Measurements from ENCODE around the gene POGK. TPM values are rescaled to one million over a fixed set of nuclear protein-coding genes. Genes with fewer than 3 reads are reported as not detected.
"Not testable (repeated sequence)": the region's sequence is repeated elsewhere in the genome, so short reads cannot be mapped to it uniquely, and the experiment has no call there.

Gene POGK
- total RNA-seq, 2 donors from 2014 or later: 28.9 to 32.0 TPM

GRCh38 chr1:166848193-166848592 is 8.9 kb downstream of the POGK start:
- no peak for DNase-seq (ENCODE audit: low spot score)
- intact Hi-C loops (cut with DNase I): no loop called here

DNA sequence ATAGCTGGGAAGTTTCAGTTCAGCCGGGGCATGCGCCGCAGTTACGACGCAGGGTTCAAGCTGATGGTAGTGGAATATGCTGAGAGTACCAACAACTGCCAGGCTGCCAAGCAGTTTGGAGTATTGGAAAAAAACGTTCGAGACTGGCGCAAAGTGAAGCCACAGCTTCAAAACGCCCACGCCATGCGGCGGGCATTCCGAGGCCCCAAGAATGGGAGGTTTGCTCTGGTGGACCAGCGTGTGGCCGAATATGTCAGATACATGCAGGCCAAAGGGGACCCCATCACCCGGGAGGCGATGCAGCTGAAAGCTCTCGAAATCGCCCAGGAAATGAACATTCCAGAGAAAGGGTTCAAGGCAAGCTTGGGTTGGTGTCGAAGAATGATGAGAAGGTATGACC is 9.9 kb downstream of the POGK start:
- intact Hi-C loops (cut with DNase I): no loop called here

DNA sequence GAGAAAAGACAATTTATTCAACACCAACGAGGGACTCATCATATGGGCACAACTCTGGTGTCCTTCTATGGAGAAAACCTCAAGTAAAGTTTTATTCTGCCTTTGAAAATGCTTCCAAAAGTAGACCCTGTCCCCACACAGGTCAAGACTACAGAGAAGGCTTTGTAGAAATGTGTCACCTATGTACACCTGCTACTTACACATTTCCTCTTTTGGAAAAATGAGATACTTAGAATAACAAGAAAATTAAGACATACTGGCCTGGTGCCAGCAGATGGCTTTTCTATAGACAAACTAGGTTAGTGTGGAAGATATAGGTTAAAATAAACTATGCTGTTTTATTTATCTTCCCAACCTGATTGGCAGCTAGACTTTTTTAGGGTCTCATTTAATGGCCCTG is 13.6 kb downstream of the POGK start:
- intact Hi-C loops (cut with DNase I): no loop called here
- DNase-seq (ENCODE audit: low spot score): no peak

More for the DNA sequence above, 9.9 kb downstream of the POGK start:
- no peak for DNase-seq (ENCODE audit: low spot score)

DNA sequence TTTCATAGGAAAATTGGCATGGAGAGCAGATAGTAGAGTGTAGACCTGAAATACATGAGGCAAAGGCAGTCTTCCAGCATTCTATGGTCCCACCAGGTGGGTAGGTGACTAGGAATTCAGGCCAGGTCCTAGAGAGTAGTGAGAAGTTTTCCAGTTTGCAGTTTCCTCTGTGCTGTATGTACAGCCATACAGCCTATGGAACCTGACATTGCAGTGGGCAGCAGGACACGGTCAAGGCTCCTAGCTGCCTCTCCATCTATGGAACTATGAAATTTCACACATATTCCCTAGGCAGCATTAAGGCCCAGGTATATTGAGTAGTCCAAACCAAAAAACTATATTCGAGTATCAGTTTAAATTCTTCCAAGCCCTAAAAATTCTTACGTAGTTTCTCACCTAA is 16.3 kb downstream of the POGK start:
- intact Hi-C loops (cut with DNase I): no loop called here
- no peak for DNase-seq (ENCODE audit: low spot score)

DNA sequence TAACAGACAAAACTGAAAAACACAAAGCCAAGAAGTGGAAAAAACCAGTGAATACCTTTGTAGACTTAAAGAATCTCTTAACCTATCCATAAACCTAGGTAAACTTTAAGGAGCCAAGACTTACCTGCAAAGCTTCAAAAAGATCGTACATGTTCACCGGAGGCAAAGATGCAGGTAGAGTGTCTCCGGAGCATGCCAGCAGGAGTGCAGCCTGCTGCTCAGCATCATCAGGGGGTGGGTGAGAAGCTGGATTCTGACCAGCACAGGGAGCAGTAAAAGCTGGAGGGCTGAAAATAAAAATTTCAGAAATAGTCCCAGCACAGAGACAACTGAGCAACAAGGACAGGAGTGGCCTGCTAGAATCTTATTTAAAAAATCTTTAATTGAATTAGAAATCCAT is 18.7 kb downstream of the POGK start:
- no peak for DNase-seq (ENCODE audit: low spot score)
- intact Hi-C loops (cut with DNase I): no loop called here

- DNase-seq (ENCODE audit: low spot score): no peak
- intact Hi-C loops (cut with DNase I): no loop called here
Observed at GRCh38 chr1:166858726-166859419, 19.6 kb downstream of the POGK start.

GRCh38 chr1:166859597-166859996 is 20.3 kb downstream of the POGK start:
- intact Hi-C loops (cut with DNase I): no loop called here
- DNase-seq (ENCODE audit: low spot score): no peak

- intact Hi-C loops (cut with DNase I): no loop called here
- DNase-seq (ENCODE audit: low spot score): no peak
Observed at GRCh38 chr1:166865926-166866325, 26.7 kb downstream of the POGK start.

DNA sequence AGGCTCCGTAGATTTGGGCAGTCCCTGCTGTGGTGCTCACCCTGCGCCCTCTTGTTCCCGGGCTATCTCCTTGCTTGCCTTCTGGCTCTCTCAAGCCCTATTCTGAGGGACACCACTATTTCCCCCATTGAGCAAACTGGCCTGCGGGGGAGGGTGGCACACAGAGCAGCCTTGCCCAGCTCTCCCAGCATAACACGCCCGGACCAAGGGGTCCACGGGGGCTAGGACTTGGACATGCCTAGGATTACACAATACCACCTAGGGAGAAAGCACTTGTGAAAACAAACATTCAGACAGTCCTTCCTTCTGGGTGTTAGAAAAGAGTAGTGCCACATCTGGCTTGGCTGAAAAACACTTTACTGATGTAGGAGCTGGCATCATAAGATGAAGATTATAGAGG is 29.4 kb downstream of the POGK start:
- intact Hi-C loops (cut with DNase I): no loop called here
- no peak for DNase-seq (ENCODE audit: low spot score)

- intact Hi-C loops (cut with DNase I): no loop called here
- DNase-seq (ENCODE audit: low spot score): no peak
Observed at GRCh38 chr1:166869318-166870099, 30.2 kb downstream of the POGK start.

DNA sequence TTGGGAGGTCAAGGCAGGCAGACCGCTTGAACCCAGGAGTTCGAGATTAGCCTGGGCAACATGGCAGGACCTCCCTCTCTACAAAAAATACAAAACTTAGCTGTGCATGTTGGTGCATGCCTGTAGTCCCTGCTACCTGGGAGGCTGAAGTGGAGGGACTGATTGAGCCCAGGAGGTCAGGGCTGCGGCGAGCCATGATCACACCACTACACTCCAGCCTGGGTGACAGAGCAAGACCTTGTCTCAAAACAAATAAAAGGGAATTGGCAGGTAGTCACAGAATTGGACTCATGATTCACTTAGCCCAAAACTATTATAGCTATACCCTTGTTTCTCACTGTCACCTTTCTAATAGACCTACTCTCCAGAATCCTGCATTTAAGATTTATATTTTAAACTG is 31.3 kb downstream of the POGK start:
- intact Hi-C loops (cut with DNase I): no loop called here
- no peak for DNase-seq (ENCODE audit: low spot score)

GRCh38 chr1:166874464-166874863 is 35.2 kb downstream of the POGK start:
- no peak for DNase-seq (ENCODE audit: low spot score)
- intact Hi-C loops (cut with DNase I): no loop called here

DNA sequence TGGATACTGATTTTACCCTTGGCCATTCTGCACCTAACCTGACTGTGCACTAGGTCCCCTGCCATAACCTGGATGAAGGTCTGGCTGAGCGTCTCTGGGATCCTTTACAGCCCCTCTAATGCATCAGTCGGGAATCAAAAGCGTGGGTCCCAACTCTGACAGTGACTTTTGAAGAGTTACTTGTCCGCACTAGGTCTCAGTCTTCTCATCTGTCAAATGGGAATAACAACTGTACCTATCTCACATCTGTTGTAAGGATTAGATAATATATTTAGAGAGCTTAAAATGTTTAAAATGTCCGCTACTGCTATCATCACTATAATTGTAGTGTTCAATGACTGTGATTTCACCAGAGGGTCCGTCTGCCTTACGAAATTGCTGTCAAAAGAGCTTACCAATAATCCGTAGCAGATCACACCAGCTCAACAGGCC is 36.0 kb downstream of the POGK start:
- no peak for DNase-seq (ENCODE audit: low spot score)
- intact Hi-C loops (cut with DNase I): no loop called here

- peak; percentile 99 for DNase-seq (ENCODE audit: low spot score)
- intact Hi-C loops (cut with DNase I): no loop called here
Observed at GRCh38 chr1:166875734-166876539, 36.7 kb downstream of the POGK start, which contains the start of gene TADA1. Gene TADA1, minus strand, starts transcription at chr1:166876264. Its CDS starts 31 bp downstream, at chr1:166876233.

DNA sequence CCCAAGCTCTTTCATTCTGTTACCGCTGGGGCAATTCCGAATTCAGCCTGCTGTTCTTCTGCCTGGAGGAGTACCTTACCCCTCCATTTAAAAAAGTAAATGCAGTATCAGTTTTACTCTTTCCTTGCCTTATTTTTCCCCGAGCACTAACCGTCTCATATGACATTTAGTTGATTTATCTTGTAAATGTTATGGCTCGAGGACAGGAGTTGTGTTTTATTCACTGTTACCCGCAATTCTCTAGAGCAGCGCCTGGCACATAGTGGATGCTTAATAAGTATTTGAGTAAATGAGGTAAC is 37.2 kb downstream of the POGK start:
- intact Hi-C loops (cut with DNase I): no loop called here
- DNase-seq (ENCODE audit: low spot score): no peak

GRCh38 chr1:166878173-166878917 is 39.1 kb downstream of the POGK start:
- DNase-seq (ENCODE audit: low spot score); intact Hi-C loops (cut with DNase I): not testable (repeated sequence)

- DNase-seq (ENCODE audit: low spot score): no peak
- intact Hi-C loops (cut with DNase I): loop anchor here in 1 of 2 donors (5.0 to 10.0 kb wide), 2 partner anchors 172 to 564 kb away; no protein-coding TSS in a partner anchor
Observed at GRCh38 chr1:166882893-166883292, 43.6 kb downstream of the POGK start.

GRCh38 chr1:166884040-166884642 is 44.9 kb downstream of the POGK start:
- intact Hi-C loops (cut with DNase I): loop anchor here in 1 of 2 donors (5.0 to 10.0 kb wide), 2 partner anchors 171 to 563 kb away; no protein-coding TSS in a partner anchor
- DNase-seq (ENCODE audit: low spot score): peak; percentile 84

DNA sequence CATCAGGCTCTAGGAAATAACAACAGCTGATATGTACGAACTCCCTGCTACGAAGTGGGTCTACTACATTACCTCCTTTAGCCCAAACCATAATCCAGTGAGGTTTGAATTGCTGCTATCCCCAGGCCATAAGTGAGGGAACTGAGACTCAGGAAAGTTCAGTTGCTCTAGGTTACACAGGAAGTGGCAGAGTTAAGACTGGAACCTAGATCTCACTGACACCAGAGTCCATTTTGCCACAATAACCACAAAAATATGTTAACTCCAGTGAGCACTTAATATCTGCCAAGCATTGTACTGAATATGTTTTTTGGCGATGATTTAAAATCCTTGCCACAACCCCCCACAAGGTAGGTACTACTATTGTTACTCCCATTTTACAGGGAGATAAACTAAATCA is 45.7 kb downstream of the POGK start:
- intact Hi-C loops (cut with DNase I): loop anchor here in 1 of 2 donors (5.0 to 10.0 kb wide), 2 partner anchors 170 to 562 kb away; no protein-coding TSS in a partner anchor
- DNase-seq (ENCODE audit: low spot score): no peak
